ENCODE data around the gene HSD3B1.
"Not testable (repeated sequence)": the region's sequence is repeated elsewhere in the genome, so short reads cannot be mapped to it uniquely, and the experiment has no call there.

The HSD3B1 gene

GRCh38 chr1:119556423-119556822, 49.4 kb downstream of the HSD3B1 start:
- no peak for DNase-seq

GRCh38 chr1:119560402-119560801, 53.4 kb downstream of the HSD3B1 start:
- DNase-seq, result not testable (repeated sequence)

GRCh38 chr1:119564548-119564947, 57.5 kb downstream of the HSD3B1 start:
- no peak for DNase-seq
